HG03196 (cell line): ENCODE measurements around the gene CDH4.

Experiments used
- ATAC-seq: cut with Tn5 transposase; IDR thresholded peaks from one replicate; pipeline ENCODE4 v1.9.1; 2021; ENCODE audit not compliant: unreplicated experiment

The CDH4 gene

DNA sequence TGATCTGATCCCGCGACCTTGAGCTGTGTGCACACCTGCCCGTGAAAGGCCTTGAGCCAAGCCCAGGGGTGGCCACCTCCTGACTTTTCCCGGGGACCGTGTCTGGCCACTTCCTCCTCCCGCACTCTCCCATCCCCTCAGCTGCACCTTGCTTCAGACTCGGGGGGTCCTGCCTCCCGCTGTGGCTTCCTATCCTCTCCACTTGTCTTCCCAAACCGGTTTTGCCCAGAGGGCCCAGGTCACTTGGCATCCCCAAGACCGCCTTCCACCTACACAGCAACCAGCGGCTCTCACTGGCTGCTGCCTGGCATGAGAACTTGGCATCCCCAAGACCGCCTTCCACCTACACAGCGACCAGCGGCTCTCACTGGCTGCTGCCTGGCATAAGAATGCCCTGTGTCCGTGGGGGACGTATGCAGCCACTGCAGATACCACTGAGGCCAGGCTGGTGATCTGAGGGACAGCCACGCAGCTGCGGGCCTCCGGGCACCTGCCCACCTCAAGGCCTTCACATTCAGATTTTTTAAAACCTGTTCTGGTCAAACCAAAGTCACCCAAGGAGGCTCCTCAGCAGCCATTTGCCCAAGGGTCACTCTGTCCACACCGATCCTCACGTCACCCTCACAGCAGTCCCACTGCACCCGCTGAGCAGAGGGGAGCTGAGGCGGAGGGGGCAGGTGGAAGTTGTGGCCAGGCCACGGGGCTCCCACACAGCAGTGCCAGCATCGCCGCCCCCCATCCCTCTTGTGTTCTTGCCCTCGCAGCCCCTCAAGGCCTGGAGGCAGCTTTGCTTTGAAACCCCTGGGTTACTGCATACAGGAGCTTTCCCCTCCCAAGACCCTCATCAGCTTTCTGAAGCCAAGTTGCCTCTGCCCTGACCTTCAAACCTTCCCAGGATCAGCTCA lies 568.1 kb downstream of the CDH4 start:
- no peak for ATAC-seq

DNA sequence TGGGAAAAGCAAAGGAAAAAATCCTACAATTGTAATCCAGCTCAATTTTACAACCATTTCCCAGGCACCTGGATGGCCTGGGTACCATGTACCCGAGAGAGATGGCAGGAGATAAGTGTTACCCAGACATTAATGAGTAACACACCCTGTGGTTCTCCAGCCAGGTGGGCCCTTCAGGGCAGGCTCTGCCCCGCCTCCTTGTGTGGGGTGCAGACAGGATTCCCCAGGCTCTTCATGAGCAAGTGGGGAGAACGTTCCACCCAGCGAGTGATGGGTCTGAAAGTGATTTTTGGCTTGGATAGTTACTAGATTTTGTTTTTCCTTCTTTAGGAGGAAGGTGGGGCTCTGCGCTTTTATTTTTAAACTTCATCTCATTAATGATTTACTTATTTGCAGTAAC lies 569.7 kb downstream of the CDH4 start:
- no peak for ATAC-seq

DNA sequence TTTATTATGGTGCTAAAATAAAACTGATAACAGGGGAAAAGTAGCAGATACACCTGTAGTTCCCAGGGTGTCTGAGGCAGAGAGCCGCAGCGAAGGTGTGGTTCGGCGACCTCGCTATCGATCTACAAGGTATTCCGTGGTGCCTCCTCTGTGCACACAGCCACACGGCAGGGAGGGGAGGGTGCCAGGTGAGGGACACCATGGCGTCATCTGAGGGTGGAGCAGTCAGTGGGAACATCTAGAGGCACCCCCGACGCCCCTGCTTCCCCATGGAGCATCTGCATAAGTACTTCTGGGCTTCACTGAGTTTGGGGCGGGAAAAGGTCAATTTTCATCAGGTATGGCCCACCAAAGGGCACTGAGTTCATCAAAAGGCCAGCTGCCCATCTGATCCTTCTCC lies 570.3 kb downstream of the CDH4 start:
- ATAC-seq = no peak

DNA sequence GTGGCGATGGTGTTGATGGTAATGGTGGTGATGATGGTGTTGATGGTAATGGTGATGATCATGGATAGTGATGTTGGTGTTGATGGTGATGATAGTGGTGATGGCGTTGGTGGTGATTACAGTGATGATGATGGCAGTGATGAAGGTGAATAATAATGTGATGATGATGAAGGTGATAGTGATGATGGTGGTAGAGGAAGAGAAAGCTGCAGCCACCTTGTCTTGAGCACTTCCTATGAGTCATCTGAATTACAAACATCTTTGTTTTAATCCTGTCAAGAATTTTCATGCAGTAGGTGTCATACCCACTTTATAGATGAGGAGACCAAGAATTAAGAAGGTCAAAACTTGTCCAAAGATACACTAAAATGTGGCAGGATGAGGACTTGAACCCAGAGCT lies 571.2 kb downstream of the CDH4 start:
- ATAC-seq = no peak

DNA sequence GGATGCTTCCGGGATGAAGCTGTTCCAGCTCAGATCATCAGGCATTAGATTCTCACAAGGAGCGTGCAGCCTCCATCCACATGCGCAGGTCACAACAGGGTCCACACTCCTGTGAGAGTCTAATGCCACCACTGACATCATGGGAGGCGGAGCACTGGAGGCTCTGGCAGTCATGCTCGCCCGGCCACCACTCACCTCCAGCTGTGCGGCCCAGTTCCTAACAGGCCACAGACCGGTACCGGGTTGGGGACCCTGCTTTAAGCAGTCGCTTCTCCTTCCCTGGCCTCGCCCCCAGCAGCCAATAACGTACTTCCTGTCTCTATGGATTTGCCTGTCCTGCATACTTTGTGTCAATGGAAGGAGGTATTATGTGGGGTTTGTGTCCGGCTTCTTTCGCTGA lies 576.8 kb downstream of the CDH4 start:
- no peak for ATAC-seq

DNA sequence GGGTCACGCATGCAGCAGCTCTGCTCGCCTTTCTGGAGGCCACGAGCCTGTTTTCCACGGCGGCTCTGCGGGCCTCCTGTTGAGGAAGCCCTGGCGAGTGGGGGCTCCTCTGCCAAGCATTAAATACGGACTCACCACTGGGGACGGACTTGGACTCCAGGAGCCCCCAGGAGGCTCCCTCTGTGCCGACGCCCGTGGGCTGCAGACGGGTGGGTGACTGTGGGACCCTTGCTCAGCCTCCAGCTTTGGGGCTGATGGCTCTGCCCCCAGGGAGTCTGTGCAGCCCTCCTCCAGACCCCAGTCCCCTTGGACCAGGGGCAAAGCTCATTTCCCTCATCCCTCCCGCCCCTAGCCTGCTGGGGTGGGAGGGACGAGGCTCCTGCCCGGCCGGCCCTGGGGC lies 577.5 kb downstream of the CDH4 start:
- no peak for ATAC-seq

DNA sequence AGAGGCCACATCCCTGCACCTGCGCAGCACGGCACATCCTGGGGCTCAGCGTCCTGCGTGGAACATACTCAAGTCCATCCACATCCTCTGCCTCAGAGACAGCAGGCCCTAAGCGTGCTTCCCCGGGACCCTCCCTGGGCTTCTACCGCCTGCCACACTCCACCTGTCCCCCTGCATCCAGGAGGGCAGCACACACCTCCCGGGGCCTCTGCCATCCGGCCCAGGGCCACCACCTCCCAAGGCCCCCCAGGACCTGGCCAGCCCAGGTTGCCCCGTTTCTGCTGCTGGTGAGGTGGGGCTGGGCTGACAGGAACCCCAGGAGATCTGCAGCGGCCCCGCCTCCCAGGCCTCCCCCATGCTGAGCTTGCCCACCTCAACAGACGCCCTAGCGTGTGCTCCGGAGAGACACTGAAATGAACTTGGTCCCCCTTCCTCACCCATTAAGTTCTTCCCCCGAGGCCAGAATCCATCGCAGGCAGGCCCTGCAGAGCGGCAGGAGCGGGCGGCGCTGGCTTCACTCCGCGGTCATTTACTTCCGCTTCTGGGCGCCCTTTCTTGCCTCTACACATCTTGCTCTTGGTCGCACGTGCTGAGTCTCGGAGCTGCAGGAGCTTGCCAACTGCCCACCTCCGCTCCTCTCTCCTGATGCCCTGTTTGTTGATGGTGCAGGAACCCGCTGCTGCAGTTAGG lies 578.3 kb downstream of the CDH4 start:
- ATAC-seq = no peak

DNA sequence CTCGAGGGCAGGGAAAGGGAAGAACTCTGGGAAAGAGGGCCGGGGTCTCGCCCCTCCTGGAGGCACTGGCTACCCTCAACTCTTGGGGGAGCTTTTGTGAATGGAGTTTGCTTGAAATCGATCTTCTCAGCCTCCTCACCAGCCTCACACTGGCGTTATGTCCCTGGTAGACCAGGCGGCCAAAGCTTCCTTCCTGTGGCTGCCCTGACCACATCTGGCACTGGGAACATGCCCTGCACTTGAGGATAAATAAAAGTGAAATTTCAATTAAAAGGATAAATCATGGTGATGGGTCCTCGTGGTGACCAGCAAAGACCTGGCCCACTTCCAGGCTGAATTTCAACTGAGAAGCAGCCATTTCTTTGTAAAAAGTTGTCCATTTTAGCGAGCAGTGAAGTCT lies 578.9 kb downstream of the CDH4 start:
- no peak for ATAC-seq

DNA sequence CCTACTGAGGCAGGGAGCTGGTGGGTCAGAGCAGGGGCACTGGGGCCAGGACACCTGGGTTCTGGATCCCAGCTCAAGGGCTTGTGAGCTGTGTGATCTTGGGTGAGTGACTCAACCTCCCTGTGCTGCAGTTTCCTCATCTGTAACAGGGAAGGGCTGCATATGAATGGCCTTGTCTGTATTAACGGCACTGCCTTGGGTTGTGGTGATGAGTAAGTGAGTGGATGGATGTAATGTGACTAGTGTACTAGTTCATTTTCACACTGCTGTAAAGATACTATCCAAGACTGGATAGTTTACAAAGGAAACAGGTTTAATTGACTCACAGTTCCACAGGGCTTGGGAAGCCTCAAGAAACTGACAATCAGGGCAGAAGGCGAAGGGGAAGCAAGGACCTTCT lies 580.1 kb downstream of the CDH4 start:
- no peak for ATAC-seq

DNA sequence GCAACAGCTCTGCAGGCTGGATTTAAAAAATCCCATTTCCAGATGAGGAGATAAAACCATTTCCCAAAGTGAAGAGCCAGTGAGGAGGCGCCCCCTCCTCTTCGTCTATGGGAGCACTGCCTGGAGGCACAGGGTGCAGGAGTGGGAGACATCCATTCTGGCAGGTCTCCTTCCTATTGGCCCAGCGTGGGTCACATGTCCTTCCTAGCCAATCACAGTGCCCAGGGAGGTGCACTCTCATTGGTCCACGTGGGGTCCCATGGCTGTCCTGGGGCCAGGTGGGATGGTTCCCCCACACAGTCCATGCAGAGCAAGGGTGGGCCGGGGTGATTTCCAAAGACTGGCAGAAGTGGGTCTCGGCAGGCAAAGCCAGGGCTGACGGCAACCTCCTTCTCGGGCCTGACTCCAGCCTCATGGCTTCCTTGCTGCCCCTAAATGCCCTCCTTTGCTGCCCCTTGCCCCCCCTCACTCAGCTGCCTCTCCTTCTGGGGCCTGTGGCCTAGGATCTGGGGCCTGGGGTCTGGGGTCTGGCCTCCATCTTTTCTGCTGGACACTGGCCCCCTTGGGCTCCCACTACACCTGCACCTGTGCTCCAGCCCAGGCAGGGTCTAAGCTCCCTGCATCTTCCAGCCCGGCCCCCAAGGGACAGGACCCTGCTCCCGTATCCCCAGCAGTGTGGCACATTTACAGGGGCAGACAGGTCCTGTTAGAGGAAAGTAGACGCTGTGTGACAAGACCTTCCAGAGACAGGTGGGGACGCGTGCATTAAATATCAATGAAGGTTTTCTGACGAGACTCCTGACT lies 581.9 kb downstream of the CDH4 start:
- ATAC-seq = no peak

DNA sequence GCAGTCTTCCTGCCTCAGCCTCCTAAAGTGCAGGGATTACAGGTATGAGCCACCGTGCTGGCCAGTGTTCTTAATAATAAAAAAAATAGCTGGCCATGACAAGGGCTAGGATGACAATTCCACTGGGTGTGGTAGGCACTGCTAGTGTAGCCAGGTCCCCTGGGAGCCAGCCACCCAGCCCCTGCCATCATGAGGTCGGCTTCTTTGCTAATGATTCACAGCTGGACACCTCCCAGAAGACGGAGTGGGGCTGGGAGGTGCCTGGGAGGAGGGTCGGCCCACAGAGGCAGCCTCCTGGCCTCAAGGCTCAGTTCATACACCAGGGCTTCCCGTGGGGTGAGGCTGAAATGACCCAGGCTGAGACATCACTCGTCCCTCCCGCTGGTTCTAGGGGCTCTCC lies 583.2 kb downstream of the CDH4 start:
- no peak for ATAC-seq

DNA sequence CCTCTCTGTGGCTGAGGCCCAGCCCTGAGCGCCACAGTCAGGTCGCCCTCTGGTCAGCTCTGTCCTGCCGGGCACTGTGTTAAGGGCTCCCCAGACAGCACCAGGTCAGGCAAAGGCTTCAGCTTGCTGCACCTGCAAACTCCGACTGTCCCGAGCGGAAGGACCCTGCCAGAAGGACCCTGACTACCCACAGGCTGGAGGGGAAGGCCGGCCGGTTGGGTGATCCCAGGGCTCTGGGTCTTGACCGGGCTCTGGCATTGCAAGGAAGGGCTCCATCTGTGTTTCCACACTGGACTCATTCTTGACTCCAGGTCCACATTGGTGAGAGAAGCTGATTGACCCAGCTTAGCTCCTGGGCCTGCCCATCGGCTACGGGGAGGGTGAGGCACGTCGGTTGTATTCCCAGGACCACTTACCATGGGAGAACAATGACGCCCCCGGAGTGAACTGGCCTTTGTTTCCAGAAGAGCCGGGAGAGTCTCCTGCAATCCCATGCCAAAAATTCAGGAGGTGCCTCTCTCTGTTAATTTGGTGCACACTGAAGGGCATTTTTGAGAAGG lies 583.8 kb downstream of the CDH4 start:
- no peak for ATAC-seq

DNA sequence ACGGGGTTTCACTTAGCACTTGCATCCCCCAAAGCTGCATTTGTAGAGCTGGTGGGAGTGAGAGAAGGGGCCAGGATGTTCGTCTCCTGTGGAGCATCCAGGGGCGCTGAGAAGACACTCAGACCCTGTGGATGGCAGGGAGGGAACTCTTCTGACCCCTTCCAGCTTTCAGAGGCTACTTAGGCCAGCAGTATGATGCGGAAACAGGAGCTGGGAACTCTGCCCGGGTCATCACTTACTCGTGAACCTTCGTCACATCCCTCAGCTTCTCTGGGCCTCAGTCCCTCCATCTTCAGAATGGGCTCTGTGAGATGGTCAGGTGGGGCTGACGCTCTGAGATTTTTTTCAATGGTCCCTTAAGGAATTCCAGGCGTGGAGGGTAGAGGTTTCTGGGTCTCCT lies 585.1 kb downstream of the CDH4 start:
- ATAC-seq = no peak

DNA sequence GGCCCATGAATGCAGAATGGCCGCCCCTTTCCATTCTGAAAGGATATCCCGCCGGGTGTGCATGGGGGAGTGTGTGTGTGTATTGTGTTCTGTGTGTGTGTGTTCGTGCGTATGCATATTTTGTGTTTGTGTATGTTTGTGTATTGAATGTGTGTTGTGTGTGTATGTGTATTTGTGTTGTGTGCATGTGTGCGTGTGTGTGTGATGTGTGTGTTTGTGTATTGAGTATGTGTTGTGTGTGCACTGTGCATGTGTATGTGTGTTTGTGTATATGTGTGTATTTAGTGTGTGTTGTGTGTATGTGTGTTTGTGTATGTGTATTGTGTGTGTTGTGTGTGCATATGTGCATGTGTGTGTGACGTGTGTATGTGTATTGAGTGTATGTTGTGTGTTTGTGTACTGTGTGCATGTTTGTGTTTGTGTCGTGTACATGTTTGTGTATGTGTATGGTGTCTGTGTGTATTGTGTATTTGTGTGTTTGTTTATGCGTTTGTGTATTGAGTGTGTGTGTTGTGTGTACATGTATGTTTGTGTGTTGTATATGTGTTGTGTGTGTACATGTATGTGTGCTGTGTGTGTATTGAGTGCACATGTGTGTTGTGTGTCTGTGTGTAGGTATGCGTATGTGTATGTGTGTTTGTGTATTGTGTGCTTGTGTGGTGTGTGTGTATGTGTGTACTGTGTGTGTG lies 587.3 kb downstream of the CDH4 start:
- no peak for ATAC-seq

DNA sequence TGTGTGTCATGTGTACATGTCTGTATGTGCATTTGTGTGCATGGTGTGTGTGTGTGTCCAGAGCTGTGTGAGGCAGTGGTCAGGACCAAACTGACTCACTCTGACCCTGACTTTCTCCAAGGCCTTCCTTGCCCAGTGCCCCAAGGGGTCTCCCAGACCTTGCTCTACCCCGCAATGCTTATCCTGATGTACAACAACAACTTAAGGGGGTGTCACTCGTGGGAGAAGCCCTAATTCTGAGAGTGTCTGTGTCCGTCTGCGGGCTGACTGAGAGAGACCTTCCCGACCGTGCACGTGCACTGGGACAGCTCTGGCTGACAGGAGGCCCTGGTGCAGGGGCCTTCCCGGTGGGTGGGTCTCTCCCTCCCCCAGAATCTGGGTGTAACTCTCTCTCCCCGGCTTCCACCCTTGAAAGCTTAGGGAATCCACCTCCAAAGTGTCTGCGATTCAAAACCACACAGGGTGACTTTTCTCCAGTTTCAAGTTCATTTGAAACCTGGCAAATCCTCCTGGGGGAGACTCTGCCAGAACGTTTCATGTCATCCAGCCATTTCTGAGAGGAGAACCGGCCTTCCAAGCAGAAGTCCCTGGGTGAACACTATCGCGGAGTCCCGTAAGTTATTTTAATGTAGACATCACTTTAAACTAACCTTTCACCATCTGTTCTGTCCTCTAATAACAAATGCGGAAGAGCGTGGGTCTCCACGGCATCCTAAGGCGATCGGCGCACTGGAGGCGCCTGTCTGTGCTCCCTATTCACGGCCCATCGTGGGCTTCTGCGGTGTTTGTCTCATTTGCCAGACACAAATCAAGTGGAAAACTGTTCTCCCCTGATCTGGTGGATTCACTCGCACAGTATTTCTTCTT lies 588.1 kb downstream of the CDH4 start:
- no peak for ATAC-seq

DNA sequence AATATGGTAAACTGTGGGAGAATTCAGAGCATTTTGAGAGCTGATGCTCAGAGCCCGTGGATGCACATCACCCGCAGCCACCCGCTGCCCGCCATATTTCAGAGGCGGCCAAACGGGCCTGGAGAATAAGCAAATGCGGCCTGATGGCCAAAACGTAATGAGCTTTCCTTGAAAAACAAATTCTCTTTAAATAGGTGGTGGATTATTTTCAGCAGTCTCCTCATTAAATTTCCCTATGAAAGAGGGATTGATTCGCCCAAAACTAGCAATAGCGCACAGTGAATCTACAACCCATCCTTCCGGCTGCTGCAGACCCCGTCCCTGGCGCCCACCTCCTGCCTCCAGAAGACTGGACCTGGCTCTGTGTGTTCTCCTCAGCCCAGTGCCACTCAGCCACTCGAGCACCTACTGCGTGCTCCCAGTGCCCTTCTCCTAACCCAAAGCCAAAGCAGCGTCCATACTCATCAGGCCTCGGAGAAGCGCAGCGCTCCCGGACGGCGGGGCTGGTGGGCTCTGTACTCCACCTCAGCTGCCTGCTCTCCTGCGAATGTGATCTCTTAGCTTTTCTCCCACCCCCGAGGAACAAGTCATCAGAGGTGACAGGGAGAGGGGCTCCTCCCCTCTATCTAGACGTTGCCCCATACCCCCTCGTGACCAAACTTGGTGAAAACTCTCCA lies 588.9 kb downstream of the CDH4 start:
- ATAC-seq = no peak

DNA sequence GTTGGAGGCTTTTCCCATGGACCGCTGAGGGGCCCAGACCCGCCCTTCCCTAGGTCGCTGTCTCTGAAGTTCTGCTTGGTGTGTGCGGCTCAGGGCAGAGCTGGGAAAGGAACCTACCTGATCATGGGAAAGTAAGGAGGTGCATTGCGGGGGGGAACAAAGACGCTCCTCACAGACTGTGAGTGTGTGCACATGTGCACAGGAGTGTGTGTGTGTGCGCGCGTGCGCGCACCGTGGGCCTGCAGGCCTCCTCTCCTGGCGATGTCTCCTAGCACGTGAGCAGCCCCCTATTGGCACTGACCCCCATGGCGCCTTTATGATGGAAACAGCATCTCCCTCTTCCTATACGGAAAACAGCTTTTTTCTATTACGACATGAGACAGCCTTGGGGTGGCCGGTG lies 589.5 kb downstream of the CDH4 start:
- ATAC-seq = no peak

DNA sequence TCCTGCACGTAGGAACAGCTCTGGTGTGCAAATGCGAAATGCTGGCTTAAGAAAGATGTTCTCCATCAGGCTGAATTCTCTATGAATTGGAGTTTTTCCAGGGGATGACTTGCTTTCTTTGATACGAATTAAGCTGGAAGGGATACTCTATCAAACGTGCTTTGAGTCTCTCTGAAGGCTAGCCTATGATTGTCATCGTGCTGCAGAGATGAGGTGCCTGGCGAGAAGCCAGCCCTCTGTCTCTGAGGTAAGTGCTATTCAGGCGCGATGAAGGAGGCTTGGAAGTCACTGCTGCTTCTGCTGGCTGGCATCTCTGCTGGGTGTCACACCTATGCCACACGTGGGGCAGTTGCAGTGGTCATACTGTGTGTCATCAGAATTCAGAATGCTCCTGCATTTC lies 589.9 kb downstream of the CDH4 start:
- ATAC-seq = no peak

DNA sequence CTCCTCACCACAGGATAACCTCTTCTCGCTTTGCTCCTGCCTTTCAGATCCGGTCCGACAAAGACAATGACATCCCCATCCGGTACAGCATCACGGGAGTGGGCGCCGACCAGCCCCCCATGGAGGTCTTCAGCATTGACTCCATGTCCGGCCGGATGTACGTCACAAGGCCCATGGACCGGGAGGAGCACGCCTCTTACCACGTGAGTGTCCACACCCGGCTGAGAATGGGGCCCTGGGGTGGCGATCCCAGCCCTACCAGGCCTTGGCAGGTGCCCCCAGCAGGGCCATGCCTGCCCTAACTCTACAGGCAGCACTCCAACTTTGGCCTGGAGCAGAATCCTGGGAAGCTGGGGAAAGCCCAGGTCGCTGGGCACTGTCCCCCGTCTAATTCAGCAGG lies 592.6 kb downstream of the CDH4 start:
- no peak for ATAC-seq
